PC-3 (cell line): Measurements from ENCODE around the gene NIPBL.

Experiments
- CTCF ChIP-seq: fragments of 300-600 bp; sonication (generic); conservative IDR thresholded peaks from 2 replicates; pipeline ENCODE4 v1.5.1; 2017; ENCODE audit warnings: antibody characterized with exemption, low read depth, mild to moderate bottlenecking, low read length
- EZH2 ChIP-seq: fragments of 300-600 bp; sonication (generic); IDR thresholded peaks from one replicate; pipeline ENCODE4 v1.6.1; 2017; ENCODE audit warnings: antibody characterized with exemption, mild to moderate bottlenecking, low read length; ENCODE audit not compliant: unreplicated experiment
- EZH2phosphoT487 ChIP-seq: fragments of 300-600 bp; sonication (generic); IDR thresholded peaks from 2 replicates; pipeline ENCODE4 v1.6.1; 2018; ENCODE audit warnings: mild to moderate bottlenecking, antibody characterized with exemption, low read length, borderline replicate concordance

GRCh38 chr5:37060030-37060429 lies 183.5 kb downstream of the NIPBL start:
- TF ChIP-seq CTCF: no peak
- no peak for TF ChIP-seq EZH2phosphoT487
- TF ChIP-seq EZH2: no peak
